ENCODE data around the gene KBTBD6.
"Not testable (repeated sequence)": the region's sequence is repeated elsewhere in the genome, so short reads cannot be mapped to it uniquely, and the experiment has no call there.

KBTBD6 gene

GRCh38 chr13:41132512-41133152, at the start of gene KBTBD6:
Gene KBTBD6 (minus strand): TSS chr13:41132802. CDS start chr13:41132511, 291 bp downstream.
- DNase-seq = peak; percentile 91

- DNase-seq = no peak
Observed at GRCh38 chr13:41182231-41182630, 49.6 kb upstream of the KBTBD6 start.

GRCh38 chr13:41179593-41180250, 47.1 kb upstream of the KBTBD6 start:
- no peak for DNase-seq

- no peak for DNase-seq
Observed at GRCh38 chr13:41178040-41178439, 45.4 kb upstream of the KBTBD6 start.

GRCh38 chr13:41177616-41178015, 45.0 kb upstream of the KBTBD6 start:
- no peak for DNase-seq

- not testable (repeated sequence) for DNase-seq
Observed at GRCh38 chr13:41175576-41175975, 43.0 kb upstream of the KBTBD6 start.

- DNase-seq = no peak
Observed at GRCh38 chr13:41162151-41162550, 29.5 kb upstream of the KBTBD6 start.

GRCh38 chr13:41159174-41159573, 26.6 kb upstream of the KBTBD6 start:
- DNase-seq = no peak

GRCh38 chr13:41157048-41157717, 24.6 kb upstream of the KBTBD6 start:
- no peak for DNase-seq

GRCh38 chr13:41156620-41157019, 24.0 kb upstream of the KBTBD6 start:
- DNase-seq = no peak

GRCh38 chr13:41154042-41154441, 21.4 kb upstream of the KBTBD6 start:
- DNase-seq = no peak

- DNase-seq = no peak
Observed at GRCh38 chr13:41152005-41152404, 19.4 kb upstream of the KBTBD6 start.

GRCh38 chr13:41150058-41150457, 17.5 kb upstream of the KBTBD6 start:
- DNase-seq = no peak

- no peak for DNase-seq
Observed at GRCh38 chr13:41148419-41149283, 16.0 kb upstream of the KBTBD6 start.

GRCh38 chr13:41145136-41145908, 12.7 kb upstream of the KBTBD6 start:
- no peak for DNase-seq

GRCh38 chr13:41144576-41144975, 12.0 kb upstream of the KBTBD6 start:
- DNase-seq = no peak

- DNase-seq = no peak
Observed at GRCh38 chr13:41139296-41139966, 6.8 kb upstream of the KBTBD6 start.

- DNase-seq = no peak
Observed at GRCh38 chr13:41137951-41138350, 5.3 kb upstream of the KBTBD6 start.

GRCh38 chr13:41137241-41137640, 4.6 kb upstream of the KBTBD6 start:
- DNase-seq = no peak

- DNase-seq = no peak
Observed at GRCh38 chr13:41136396-41137031, 3.9 kb upstream of the KBTBD6 start.

- no peak for DNase-seq
Observed at GRCh38 chr13:41133951-41134350, 1.3 kb upstream of the KBTBD6 start.

Data from CD4-positive, alpha-beta T cell treated with Interferon gamma for 1 hour (primary cell).